ENCODE results near the gene RNF103. TPM values are rescaled to one million over a fixed set of nuclear protein-coding genes. Genes with fewer than 3 reads are reported as not detected.

RNF103 gene
- total RNA-seq, 4 donors from 2014 or later: 22.3 to 127 (median 102) TPM

DNA sequence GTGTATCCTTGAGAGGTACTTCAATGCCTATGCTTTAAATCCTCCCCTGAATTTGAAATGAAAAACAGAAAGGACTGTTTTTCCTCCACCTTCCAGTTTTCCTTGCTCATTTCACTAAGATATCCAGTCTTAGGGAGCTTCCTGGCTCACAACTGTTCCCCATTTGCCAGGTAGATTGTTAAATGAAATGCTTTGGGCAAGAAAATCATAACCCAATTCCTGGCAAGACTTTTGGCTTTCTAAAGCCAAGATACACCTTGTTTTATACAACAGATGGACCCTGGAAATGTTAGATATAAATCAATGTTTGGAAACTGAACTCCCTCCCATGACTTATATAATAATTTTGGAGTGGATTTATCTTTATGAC, 56.9 kb downstream of the RNF103 start:
- Histone ChIP-seq H3K36me3 (no peaks in the 10 kb centered on the region), H3K27me3 (no peaks in the 10 kb centered on the region), H3K4me1 (peaks cover 0 to 11% (median 1%) of the 10 kb centered on the region in 4 donors), H3K4me3 (no peak overlapping the region), H3K27ac (no peak overlapping the region), H3K9me3 (no peaks in the 10 kb centered on the region)
- TF ChIP-seq, protein P1, sequence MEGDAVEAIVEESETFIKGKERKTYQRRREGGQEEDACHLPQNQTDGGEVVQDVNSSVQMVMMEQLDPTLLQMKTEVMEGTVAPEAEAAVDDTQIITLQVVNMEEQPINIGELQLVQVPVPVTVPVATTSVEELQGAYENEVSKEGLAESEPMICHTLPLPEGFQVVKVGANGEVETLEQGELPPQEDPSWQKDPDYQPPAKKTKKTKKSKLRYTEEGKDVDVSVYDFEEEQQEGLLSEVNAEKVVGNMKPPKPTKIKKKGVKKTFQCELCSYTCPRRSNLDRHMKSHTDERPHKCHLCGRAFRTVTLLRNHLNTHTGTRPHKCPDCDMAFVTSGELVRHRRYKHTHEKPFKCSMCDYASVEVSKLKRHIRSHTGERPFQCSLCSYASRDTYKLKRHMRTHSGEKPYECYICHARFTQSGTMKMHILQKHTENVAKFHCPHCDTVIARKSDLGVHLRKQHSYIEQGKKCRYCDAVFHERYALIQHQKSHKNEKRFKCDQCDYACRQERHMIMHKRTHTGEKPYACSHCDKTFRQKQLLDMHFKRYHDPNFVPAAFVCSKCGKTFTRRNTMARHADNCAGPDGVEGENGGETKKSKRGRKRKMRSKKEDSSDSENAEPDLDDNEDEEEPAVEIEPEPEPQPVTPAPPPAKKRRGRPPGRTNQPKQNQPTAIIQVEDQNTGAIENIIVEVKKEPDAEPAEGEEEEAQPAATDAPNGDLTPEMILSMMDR (IDR thresholded peaks at IDR 0.05): no peak
- no peak for TF ChIP-seq POLR2A (IDR thresholded peaks at IDR 0.05)
- no peak for DNase-seq

DNA sequence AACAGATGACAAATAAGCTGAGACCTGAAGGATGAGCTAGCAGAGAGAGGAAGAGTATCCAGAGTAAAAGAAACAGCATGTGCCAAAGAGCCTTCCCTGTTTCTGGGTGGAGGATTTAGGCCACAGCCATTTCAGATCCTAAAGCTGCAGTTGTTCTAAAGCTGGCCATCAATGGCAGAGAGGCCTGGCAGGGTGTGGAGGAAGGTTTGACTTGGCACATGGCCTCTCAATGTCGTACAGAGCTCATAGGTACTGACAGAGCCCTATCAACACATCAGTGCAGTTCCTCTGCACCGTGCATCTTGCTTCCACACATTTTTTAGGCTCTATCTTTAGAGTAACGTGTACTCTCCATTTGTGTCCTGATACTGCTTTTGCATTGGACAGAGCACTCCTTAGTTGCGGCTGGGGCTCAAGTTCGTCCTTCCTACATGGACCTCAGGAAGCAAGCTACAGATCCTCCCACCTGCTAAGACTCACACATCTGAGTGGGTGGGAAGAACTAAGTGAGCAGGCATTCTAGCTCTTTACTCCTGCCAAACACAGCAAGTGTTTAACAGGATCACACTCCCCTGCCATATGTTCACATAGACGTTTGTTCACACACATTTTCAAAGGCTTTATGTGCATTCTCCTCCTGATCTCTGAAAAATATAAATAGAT, 57.4 kb downstream of the RNF103 start:
- Histone ChIP-seq H3K4me3 (no peak overlapping the region), H3K27ac (no peak overlapping the region), H3K4me1 (peaks cover 0 to 16% (median 4%) of the 10 kb centered on the region in 4 donors), H3K27me3 (no peaks in the 10 kb centered on the region), H3K9me3 (no peaks in the 10 kb centered on the region), H3K36me3 (no peaks in the 10 kb centered on the region)
- no peak for TF ChIP-seq POLR2A (IDR thresholded peaks at IDR 0.05)
- TF ChIP-seq, protein P1 (IDR thresholded peaks at IDR 0.05): no peak
- no peak for DNase-seq

DNA sequence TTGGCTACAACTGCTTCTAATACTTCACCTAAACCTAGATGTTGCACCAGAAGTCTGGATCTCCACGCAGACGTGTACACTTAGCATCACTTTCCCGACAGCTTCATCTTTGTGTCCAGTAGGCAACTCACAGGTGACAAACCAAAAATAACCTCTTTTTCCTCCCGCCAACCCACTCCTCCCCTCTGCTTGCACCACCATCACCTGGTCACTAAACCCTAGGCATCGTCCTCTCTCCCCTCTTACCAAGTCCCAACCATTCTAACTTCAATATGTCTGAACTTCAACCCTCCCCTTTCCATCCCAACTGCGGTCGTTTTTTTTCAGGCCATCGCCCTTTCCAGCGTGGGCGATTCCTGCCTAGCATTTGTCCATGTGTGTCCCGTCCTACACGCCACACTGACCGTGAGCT, 60.0 kb downstream of the RNF103 start:
- Histone ChIP-seq H3K27ac (peak overlapping the region; percentile 91 to 100 (median 96)), H3K36me3 (no peaks in the 10 kb centered on the region), H3K9me3 (no peaks in the 10 kb centered on the region), H3K4me1 (peaks cover 0 to 23% (median 5%) of the 10 kb centered on the region in 4 donors), H3K4me3 (peak overlapping the region; percentile 55 to 96 (median 76)), H3K27me3 (no peaks in the 10 kb centered on the region)
- TF ChIP-seq, protein P1 (IDR thresholded peaks at IDR 0.05): no peak
- TF ChIP-seq POLR2A (IDR thresholded peaks at IDR 0.05): no peak
- DNase-seq: no peak

DNA sequence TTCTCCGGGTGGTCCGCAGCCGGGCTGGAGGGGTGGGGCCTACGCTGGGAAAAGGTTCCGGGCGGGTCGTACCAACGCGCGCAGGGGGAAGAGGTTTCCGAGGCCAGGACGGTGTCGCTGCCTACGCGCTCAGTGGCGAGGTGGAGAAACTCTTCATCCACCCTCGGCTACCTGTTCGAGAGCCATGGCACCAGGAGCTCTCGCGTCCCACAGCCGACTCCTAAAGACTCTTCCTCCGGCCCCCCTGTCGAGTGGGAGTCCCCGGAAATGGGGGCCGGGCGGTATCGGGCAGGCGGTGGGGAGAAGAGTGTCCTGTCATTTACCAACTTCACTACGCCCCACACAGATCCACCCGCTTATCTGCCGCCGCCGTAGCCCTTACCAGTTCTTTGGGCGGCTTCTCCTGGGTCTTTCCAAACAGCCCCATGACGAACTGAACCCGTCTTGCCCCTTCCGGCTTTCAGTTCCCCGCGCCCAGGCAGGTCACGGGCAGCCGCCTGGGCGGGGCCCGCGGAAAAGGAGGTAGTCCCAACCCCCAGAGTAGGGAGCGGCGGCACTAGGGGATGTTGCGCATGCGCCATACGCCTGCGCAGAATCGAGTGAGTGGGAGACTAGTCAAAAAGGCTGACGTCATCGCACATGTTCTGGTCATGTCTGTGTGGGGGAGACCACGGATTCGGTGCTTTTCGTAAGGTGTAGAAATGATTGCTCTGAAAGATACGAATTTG, 60.6 kb downstream of the RNF103 start, which contains the start of gene CHMP3:
Gene CHMP3, minus strand, starts transcription at position 522 of the 728 bp plus-strand sequence. Its CDS starts 95 bp downstream, at position 427.
- H3K27me3 ChIP-seq: no peaks in the 10 kb centered on the region
- peaks cover 0 to 23% (median 5%) of the 10 kb centered on the region in 4 donors for H3K4me1 ChIP-seq
- peak within 1 kb of the TSS; percentile 91 to 100 (median 96) for H3K27ac ChIP-seq
- no peaks in the 10 kb centered on the region for H3K36me3 ChIP-seq
- DNase-seq: peak; percentile 95 to 98 (median 95)
- H3K9me3 ChIP-seq: no peaks in the 10 kb centered on the region
- H3K4me3 ChIP-seq: peak within 1 kb of the TSS; percentile 55 to 96 (median 76)
- peak; percentile 74 to 86 for TF ChIP-seq POLR2A (IDR thresholded peaks at IDR 0.05)
- TF ChIP-seq, protein P1 (IDR thresholded peaks at IDR 0.05): no peak

DNA sequence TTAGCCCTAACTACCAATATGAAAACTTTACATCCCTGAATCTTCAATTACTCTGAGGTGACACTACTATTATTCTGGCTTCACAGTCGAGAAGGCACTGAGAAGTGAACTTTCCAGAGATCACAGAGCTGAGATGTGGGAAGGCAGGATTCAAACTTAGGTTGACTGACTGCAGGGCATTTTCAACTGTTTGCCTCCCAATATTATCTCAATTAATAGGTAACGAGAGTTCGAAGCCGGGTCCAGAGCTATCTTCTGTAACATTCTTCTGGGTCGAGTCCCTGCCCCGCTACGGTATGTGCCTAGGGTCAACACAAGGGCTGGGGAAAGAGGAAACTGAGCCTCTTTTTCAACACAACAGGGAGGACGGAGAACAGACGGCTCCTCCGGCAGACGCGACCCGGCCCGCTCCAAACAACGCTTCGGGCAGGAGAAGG, 61.2 kb downstream of the RNF103 start:
- Histone ChIP-seq H3K36me3 (no peaks in the 10 kb centered on the region), H3K9me3 (no peaks in the 10 kb centered on the region), H3K27ac (peak overlapping the region; percentile 91 to 100 (median 96)), H3K4me1 (peaks cover 0 to 23% (median 5%) of the 10 kb centered on the region in 4 donors), H3K4me3 (peak overlapping the region; percentile 55 to 96 (median 76)), H3K27me3 (no peaks in the 10 kb centered on the region)
- no peak for DNase-seq
- TF ChIP-seq, protein P1 (IDR thresholded peaks at IDR 0.05): no peak
- TF ChIP-seq POLR2A (IDR thresholded peaks at IDR 0.05): no peak

Data from Peyer's patch (tissue), 4 donors.